ENCODE data around the gene INTS3.

- TF ChIP-seq CTCF (IDR thresholded peaks at IDR 0.05; ENCODE audit: extremely low read depth in 1 of 2, insufficient read depth in 1 of 2, low read depth in 1 of 2, low read length in 2 of 2) (no peak), EZH2 (IDR thresholded peaks at IDR 0.05; ENCODE audit: borderline replicate concordance, low read depth, low read length, severe bottlenecking) (no peak), MAX (IDR thresholded peaks at IDR 0.05; ENCODE audit: insufficient read depth, insufficient read length) (no peak), POLR2A (IDR thresholded peaks at IDR 0.05; ENCODE audit: low read depth, low read length) (no peak), JUN (IDR thresholded peaks at IDR 0.05; ENCODE audit: borderline replicate concordance, insufficient read depth, insufficient read length, low read depth) (no peak), GATA2 (IDR thresholded peaks at IDR 0.05; ENCODE audit: insufficient read depth, insufficient read length, low read depth, low read length) (no peak), POLR2AphosphoS5 (IDR thresholded peaks at IDR 0.05; ENCODE audit: insufficient read depth, low read depth, low read length) (no peak)
Observed at GRCh38 chr1:153698923-153699714, 28.7 kb upstream of the INTS3 start.
